Measurements from ENCODE around the gene SLC6A14.

- TF ChIP-seq CTCF (IDR thresholded peaks at IDR 0.05), result no peak
- no peak for TF ChIP-seq POLR2A (IDR thresholded peaks at IDR 0.05)
Measured at GRCh38 chrX:116427978-116428377, 8.4 kb upstream of the SLC6A14 start.
